Panc1 (cell line): Measurements from ENCODE around the gene LRRC59. TPM values are rescaled to one million over a fixed set of nuclear protein-coding genes. Genes with fewer than 3 reads are reported as not detected.

Experiments
- ATAC-seq: fragments of 200-7000 bp; cut with Tn5 transposase; 2 replicates; pipeline ENCODE4 v1.9.1; 2020; ENCODE audit warnings: mild to moderate bottlenecking, moderate library complexity
- BruUV-seq: library from RNA; stranded (reverse); fragments of 400-500 nt; replicated peaks from 2 replicates; lab custom pipeline; 2021; lab: Mats Ljungman, UMichigan
- CTCF ChIA-PET: fragments of 300-600 bp; sonication (Branson Sonifier 250); formaldehyde crosslinking; loops from one replicate; lab custom pipeline; 2022; ENCODE audit warnings: antibody characterized with exemption; lab: Charles Lee
- POLR2A ChIA-PET: fragments of 300-600 bp; sonication (Branson Sonifier 250); formaldehyde crosslinking; loops from one replicate; lab custom pipeline; 2022; ENCODE audit warnings: antibody characterized with exemption; lab: Charles Lee
- DNase-seq: peaks from one replicate; pipeline ENCODE4 v3.0.0-alpha.2; 2010; ENCODE audit warnings: low read depth, low spot score
- H3K27ac ChIP-seq: 2 replicates; pipeline ENCODE4 v1.5.1; 2011; ENCODE audit warnings: mild to moderate bottlenecking, low read length, inconsistent platforms
- H3K27me3 ChIP-seq: fragments of 200-500 bp; sonication (Bioruptor generic); 2 replicates; pipeline ENCODE4 v1.6.0; 2014; ENCODE audit warnings: low read length, inconsistent platforms; ENCODE audit not compliant: control insufficient read depth, insufficient read depth
- H3K36me3 ChIP-seq: fragments of 200-500 bp; sonication (Bioruptor generic); 2 replicates; pipeline ENCODE4 v1.5.1; 2014; ENCODE audit warnings: inconsistent platforms, mild to moderate bottlenecking, low read length, moderate library complexity; ENCODE audit not compliant: control insufficient read depth, insufficient read depth
- H3K4me1 ChIP-seq: 2 replicates; pipeline ENCODE4 v1.5.1; 2011; ENCODE audit warnings: inconsistent platforms, mild to moderate bottlenecking, low read length, moderate library complexity; ENCODE audit not compliant: control insufficient read depth, insufficient read depth
- H3K4me3 ChIP-seq, 2 experiments: 2 replicates each; pipeline ENCODE4 v1.5.1; 2011 to 2012; ENCODE audit warnings: low read depth in 2 of 2, low read length in 2 of 2, mild to moderate bottlenecking in 2 of 2, inconsistent platforms in 1 of 2, moderate library complexity in 1 of 2
- H3K9me3 ChIP-seq: fragments of 200-500 bp; sonication (Bioruptor generic); 2 replicates; pipeline ENCODE4 v1.5.1; 2014; ENCODE audit warnings: low read depth, mild to moderate bottlenecking, inconsistent platforms, low read length, moderate library complexity; ENCODE audit not compliant: control insufficient read depth, insufficient read depth
- CTCF ChIP-seq: fragments of 450-650 bp; IDR thresholded peaks from 2 replicates; pipeline ENCODE4 v1.5.1; 2017; ENCODE audit warnings: mild to moderate bottlenecking
- POLR2AphosphoS5 ChIP-seq: IDR thresholded peaks from 2 replicates; pipeline ENCODE4 v1.6.1; 2012; ENCODE audit warnings: mild to moderate bottlenecking, low read depth, low read length, moderate library complexity
- REST ChIP-seq, 2 experiments: IDR thresholded peaks; 2 replicates each; pipeline ENCODE4 v1.6.1; 2011 to 2012; ENCODE audit warnings: low read depth in 2 of 2, control low read depth in 1 of 2, low read length in 1 of 2, mild to moderate bottlenecking in 1 of 2, moderate library complexity in 1 of 2; ENCODE audit not compliant: insufficient read depth in 1 of 2
- SIN3A ChIP-seq: IDR thresholded peaks from 2 replicates; pipeline ENCODE4 v1.6.1; 2012; ENCODE audit warnings: low read depth, mild to moderate bottlenecking, low read length, moderate library complexity, borderline replicate concordance; ENCODE audit not compliant: insufficient read depth
- TCF7L2 ChIP-seq: IDR thresholded peaks from 2 replicates; pipeline ENCODE4 v1.6.1; 2011; ENCODE audit warnings: mild to moderate bottlenecking, low read depth, low read length, inconsistent platforms
- in situ Hi-C: cut with HindIII; loops from 2 replicates; pipeline ENCODE4 v1.10.0; 2016; ENCODE audit warnings: low sequenced_read_pairs, low pct_unique_long_range_greater_than_20kb
- intact Hi-C: fragments of 100-400 bp; cut with micrococcal nuclease; formaldehyde crosslinking; loops from one replicate; pipeline ENCODE4 v1.10.0; 2022; ENCODE audit not compliant: unreplicated experiment
- total RNA-seq: library from RNA; stranded (reverse); gene quantifications from one replicate; pipeline ENCODE4 v1.2.1, GENCODE V29; 2021; ENCODE audit not compliant: unreplicated experiment

Gene LRRC59
- total RNA-seq, 1 experiment from 2014 or later: 167 TPM

DNA sequence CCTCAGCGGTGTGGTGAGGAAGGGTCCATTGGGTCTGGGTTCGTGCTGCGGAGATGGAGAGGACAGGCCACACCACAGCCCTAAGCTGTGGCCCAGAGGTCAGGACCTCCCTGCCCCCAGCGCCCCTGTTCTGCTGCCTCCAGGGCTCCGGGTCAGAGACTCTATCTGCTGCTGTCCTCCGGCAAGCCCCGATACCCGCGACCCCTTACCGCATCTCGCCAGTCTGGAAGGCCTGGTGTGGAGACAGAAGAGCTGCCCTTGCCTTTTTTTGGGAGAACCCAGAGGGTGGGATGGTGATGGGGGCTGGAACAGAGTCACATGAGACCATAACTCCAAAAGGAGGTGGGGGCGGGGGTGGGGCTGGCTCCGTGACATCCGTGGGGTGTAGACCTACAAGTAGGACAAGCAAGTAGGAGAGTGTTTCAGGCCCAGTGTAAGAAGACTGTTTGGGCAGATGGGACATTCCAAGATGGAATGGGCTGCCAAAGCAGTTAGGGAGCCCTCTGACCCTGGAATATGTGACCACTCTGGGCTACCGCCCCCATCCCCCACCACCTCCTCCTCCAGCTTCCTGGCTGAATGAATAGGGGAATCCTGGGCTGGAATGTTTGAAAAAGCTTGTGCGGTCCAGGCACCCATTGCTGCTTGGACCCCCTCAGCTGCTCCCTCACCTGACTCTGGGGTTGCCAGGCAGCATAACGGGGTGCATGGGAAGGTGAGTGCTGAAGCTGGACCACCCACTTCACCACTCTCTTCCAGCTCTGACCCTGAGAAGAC is 50.0 kb downstream of the LRRC59 start:
- intact Hi-C loops (no loop called here), in situ Hi-C loops (no loop called here)
- POLR2A ChIA-PET: no interaction called here
- CTCF ChIA-PET: interaction anchor here (1.1 to 1.3 kb wide), 2 partner anchors 14 to 147 kb away, joined by 3 read pairs; no protein-coding TSS in a partner anchor
- Histone ChIP-seq H3K4me3 (peak overlapping the region; percentile 70 to 85), H3K4me1 (peaks cover 8% of the 10 kb centered on the region), H3K27me3 (no peaks in the 10 kb centered on the region), H3K36me3 (no peaks in the 10 kb centered on the region; the same call in 1 of the 2 replicates), H3K27ac (peak overlapping the region; percentile 73), H3K9me3 (no peaks in the 10 kb centered on the region)
- ATAC-seq (no peak), DNase-seq (no peak)
- BruUV-seq: no TSS peak
- TF ChIP-seq SIN3A (no peak), TCF7L2 (no peak), REST (IDR thresholded peaks at IDR 0.05; ENCODE audit: insufficient read depth in 1 of 2, low read depth in 2 of 2, low read length in 1 of 2) (no peak), POLR2AphosphoS5 (no peak), CTCF (no peak)

DNA sequence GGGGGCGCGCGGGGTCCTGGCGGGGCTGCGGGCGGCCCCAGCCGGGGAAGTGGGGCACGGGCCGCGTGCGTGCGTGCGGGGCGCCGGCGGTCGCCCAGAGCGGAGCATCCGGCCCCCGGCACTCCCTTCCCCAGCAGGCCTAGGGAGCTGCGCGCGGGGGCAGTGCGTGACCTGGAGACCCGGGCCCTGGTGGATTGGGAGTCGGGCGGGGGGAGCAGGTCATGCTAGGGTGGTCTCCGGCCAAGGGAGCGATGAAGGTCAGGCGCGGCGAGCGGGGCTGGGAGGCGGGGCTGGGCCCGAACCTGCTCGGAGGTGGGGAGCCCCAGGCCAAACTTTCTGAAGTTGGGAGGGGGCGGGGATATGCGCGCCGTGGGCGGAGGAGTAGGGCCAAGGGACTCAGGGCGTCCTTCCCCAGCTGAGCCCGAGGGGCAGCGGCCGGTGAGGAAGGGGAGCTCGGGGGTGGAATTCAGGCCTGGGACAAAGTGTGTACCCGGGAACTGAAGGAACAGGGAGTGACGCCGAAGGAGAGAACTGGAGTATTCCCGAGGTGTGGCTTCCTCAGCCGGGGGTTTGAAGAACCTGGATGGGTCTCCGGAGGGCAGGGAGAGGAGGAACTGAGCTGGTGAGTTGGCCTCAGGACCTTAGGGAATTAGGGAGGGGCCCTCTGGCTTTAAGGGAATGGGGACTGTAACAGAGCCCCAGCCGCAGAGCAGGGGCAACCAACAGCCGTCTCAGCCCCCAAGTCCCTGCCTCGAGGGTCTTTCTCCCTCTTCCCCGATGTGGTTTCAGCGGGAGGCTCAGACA is 50.8 kb downstream of the LRRC59 start:
- CTCF ChIA-PET: interaction anchor here (1.1 to 1.3 kb wide), 2 partner anchors 15 to 146 kb away, joined by 3 read pairs; no protein-coding TSS in a partner anchor
- Histone ChIP-seq H3K27me3 (no peaks in the 10 kb centered on the region), H3K4me3 (peak overlapping the region; percentile 70 to 85), H3K36me3 (no peaks in the 10 kb centered on the region; the same call in 1 of the 2 replicates), H3K4me1 (peaks cover 8% of the 10 kb centered on the region), H3K9me3 (0 out of 2 replicates have a peak, but pooled peaks cover 6% of the 10 kb centered on the region), H3K27ac (peak overlapping the region; percentile 73)
- intact Hi-C loops: no loop called here
- DNase-seq: no peak
- TF ChIP-seq REST (IDR thresholded peaks at IDR 0.05; ENCODE audit: insufficient read depth in 1 of 2, low read depth in 2 of 2, low read length in 1 of 2) (no peak), SIN3A (0 out of 2 replicates have a peak, but pooled peaks have one; percentile 39)
- no TSS peak for BruUV-seq
- peak; percentile 74 for ATAC-seq
- in situ Hi-C loops: no loop called here
- POLR2A ChIA-PET: no interaction called here
